DMS53 (cell line): ENCODE data around the gene FHL3.
"Not testable (repeated sequence)": the region's sequence is repeated elsewhere in the genome, so short reads cannot be mapped to it uniquely, and the experiment has no call there.

ENCODE experiments used
- DNase-seq: peaks from one replicate; lab custom pipeline; 2025; lab: John Stamatoyannopoulos, UW

FHL3 gene

GRCh38 chr1:37987679-37988078 is 17.6 kb downstream of the FHL3 start:
- DNase-seq = peak; percentile 18

GRCh38 chr1:37983546-37983945 is 21.8 kb downstream of the FHL3 start:
- no peak for DNase-seq

GRCh38 chr1:37978541-37978940 is 26.8 kb downstream of the FHL3 start:
- DNase-seq = no peak

GRCh38 chr1:37975083-37975482 is 30.2 kb downstream of the FHL3 start:
- peak; percentile 81 for DNase-seq

GRCh38 chr1:37974567-37974966 is 30.7 kb downstream of the FHL3 start:
- no peak for DNase-seq

GRCh38 chr1:37973684-37974083 is 31.6 kb downstream of the FHL3 start:
- DNase-seq = not testable (repeated sequence)

GRCh38 chr1:37965301-37965700 is 40.0 kb downstream of the FHL3 start:
- DNase-seq = no peak

- DNase-seq = not testable (repeated sequence)
Observed at GRCh38 chr1:37964106-37964505, 41.2 kb downstream of the FHL3 start.

GRCh38 chr1:37958690-37959089 is 46.6 kb downstream of the FHL3 start:
- no peak for DNase-seq

- DNase-seq = no peak
Observed at GRCh38 chr1:37955685-37956084, 49.6 kb downstream of the FHL3 start.

- peak; percentile 88 for DNase-seq
Observed at GRCh38 chr1:37954316-37954971, 50.9 kb downstream of the FHL3 start.

GRCh38 chr1:37952738-37953137 is 52.6 kb downstream of the FHL3 start:
- DNase-seq = no peak

- DNase-seq = no peak
Observed at GRCh38 chr1:37951783-37952624, 53.3 kb downstream of the FHL3 start.

- no peak for DNase-seq
Observed at GRCh38 chr1:37951041-37951782, 54.1 kb downstream of the FHL3 start.

- DNase-seq = no peak
Observed at GRCh38 chr1:37949524-37950152, 55.7 kb downstream of the FHL3 start.

GRCh38 chr1:37948841-37949240 is 56.5 kb downstream of the FHL3 start:
- no peak for DNase-seq

GRCh38 chr1:37948166-37948565 is 57.1 kb downstream of the FHL3 start:
- no peak for DNase-seq

GRCh38 chr1:37947364-37947763 is 58.0 kb downstream of the FHL3 start:
- no peak for DNase-seq
